ENCODE data around the gene YTHDF2. TPM values are rescaled to one million over a fixed set of nuclear protein-coding genes. Genes with fewer than 3 reads are reported as not detected.

The YTHDF2 gene
- total and polyA plus RNA-seq, 2 donors (not counting 1 experiment from before 2014, with no cell fraction given) = 26.3 to 58.8 TPM

GRCh38 chr1:28789412-28789811 lies 52.7 kb downstream of the YTHDF2 start:
- TF ChIP-seq CTCF (IDR thresholded peaks at IDR 0.05) (no peak), EZH2 (IDR thresholded peaks at IDR 0.05; ENCODE audit: borderline replicate concordance, insufficient read depth, low read depth, low read length, poor library complexity, severe bottlenecking) (no peak)
- no peak for DNase-seq
- no peaks in the 10 kb centered on the region for H3K9me3 Mint-ChIP-seq (ENCODE audit: insufficient read depth)
- ATAC-seq (ENCODE audit: low read depth) = no peak
- H3K27ac ChIP-seq (ENCODE audit: low read length in 2 of 2) = no peak overlapping the region
- CTCF ChIA-PET = no interaction called here
- H3K4me1 ChIP-seq (ENCODE audit: control insufficient read depth in 2 of 2, insufficient read depth in 2 of 2, low read length in 2 of 2) = peaks cover 4% of the 10 kb centered on the region in 2 donors
- no peak overlapping the region for H3K4me2 ChIP-seq (replicated peaks; ENCODE audit: low read depth, low read length, poor library complexity, severe bottlenecking)
- no peak overlapping the region for H3K4me3 Mint-ChIP-seq
- H3K9me3 ChIP-seq (ENCODE audit: control extremely low read depth in 1 of 3, control insufficient read depth in 2 of 3, insufficient read depth in 1 of 3, low read length in 2 of 3) = no peaks in the 10 kb centered on the region
- no peaks in the 10 kb centered on the region for H3K79me2 ChIP-seq (ENCODE audit: control insufficient read depth, insufficient read depth, low read length)
- no peaks in the 10 kb centered on the region for H3K27me3 ChIP-seq (replicated peaks in 1 of 4; ENCODE audit: control extremely low read depth in 1 of 4, control insufficient read depth in 3 of 4, insufficient read depth in 4 of 4, low read length in 3 of 4)
- H3K27ac Mint-ChIP-seq = no peak overlapping the region
- peaks cover 4% of the 10 kb centered on the region for H3K27me3 Mint-ChIP-seq
- H3K9ac ChIP-seq (ENCODE audit: low read length) = no peak overlapping the region
- intact Hi-C loops (cut with micrococcal nuclease) = loop anchor here (5.0 kb wide), 1 partner anchor 52 kb away; the partner anchor contains the start of gene YTHDF2
- no peak overlapping the region for H2AFZ ChIP-seq (ENCODE audit: insufficient read depth, low read depth, low read length, poor library complexity, severe bottlenecking)
- H3K4me3 ChIP-seq (ENCODE audit: control extremely low read depth in 1 of 5, extremely low read depth in 1 of 5, insufficient read depth in 1 of 5, low read depth in 2 of 5, low read length in 4 of 5) = no peak overlapping the region
- POLR2A ChIA-PET = no interaction called here
- 95% methylated on average over 9 of the region's 9 CpGs for WGBS (ENCODE audit: insufficient coverage)
- H3K36me3 ChIP-seq (replicated peaks in 1 of 2; ENCODE audit: control extremely low read depth in 1 of 2, control insufficient read depth in 1 of 2, extremely low read depth in 1 of 2, insufficient read depth in 2 of 2, low read length in 1 of 2) = no peaks in the 10 kb centered on the region
- H3K4me1 Mint-ChIP-seq = peaks cover 8% of the 10 kb centered on the region
- no peaks in the 10 kb centered on the region for H4K20me1 ChIP-seq (ENCODE audit: control insufficient read depth, insufficient read depth, low read length, poor library complexity, severe bottlenecking)

GRCh38 chr1:28789816-28790215 lies 53.1 kb downstream of the YTHDF2 start:
- TF ChIP-seq EZH2 (IDR thresholded peaks at IDR 0.05; ENCODE audit: borderline replicate concordance, insufficient read depth, low read depth, low read length, poor library complexity, severe bottlenecking) = no peak
- TF ChIP-seq CTCF (IDR thresholded peaks at IDR 0.05) = no peak
- Histone ChIP-seq H3K4me2 (replicated peaks; ENCODE audit: low read depth, low read length, poor library complexity, severe bottlenecking) (no peak overlapping the region), H3K9me3 (ENCODE audit: control extremely low read depth in 1 of 3, control insufficient read depth in 2 of 3, insufficient read depth in 1 of 3, low read length in 2 of 3) (no peaks in the 10 kb centered on the region), H2AFZ (ENCODE audit: insufficient read depth, low read depth, low read length, poor library complexity, severe bottlenecking) (no peak overlapping the region), H3K36me3 (replicated peaks in 1 of 2; ENCODE audit: control extremely low read depth in 1 of 2, control insufficient read depth in 1 of 2, extremely low read depth in 1 of 2, insufficient read depth in 2 of 2, low read length in 1 of 2) (no peaks in the 10 kb centered on the region), H3K27me3 (replicated peaks in 1 of 4; ENCODE audit: control extremely low read depth in 1 of 4, control insufficient read depth in 3 of 4, insufficient read depth in 4 of 4, low read length in 3 of 4) (no peaks in the 10 kb centered on the region), H3K4me1 (ENCODE audit: control insufficient read depth in 2 of 2, insufficient read depth in 2 of 2, low read length in 2 of 2) (peaks cover 4% of the 10 kb centered on the region in 2 donors), H3K27ac (ENCODE audit: low read length in 2 of 2) (no peak overlapping the region), H3K9ac (ENCODE audit: low read length) (no peak overlapping the region), H4K20me1 (ENCODE audit: control insufficient read depth, insufficient read depth, low read length, poor library complexity, severe bottlenecking) (no peaks in the 10 kb centered on the region), H3K4me3 (ENCODE audit: control extremely low read depth in 1 of 5, extremely low read depth in 1 of 5, insufficient read depth in 1 of 5, low read depth in 2 of 5, low read length in 4 of 5) (no peak overlapping the region), H3K79me2 (ENCODE audit: control insufficient read depth, insufficient read depth, low read length) (no peaks in the 10 kb centered on the region)
- 77% methylated on average over 4 of the region's 6 CpGs for WGBS (ENCODE audit: insufficient coverage)
- Mint-ChIP-seq H3K4me1 (peaks cover 8% of the 10 kb centered on the region), H3K27ac (no peak overlapping the region), H3K9me3 (ENCODE audit: insufficient read depth) (no peaks in the 10 kb centered on the region), H3K4me3 (no peak overlapping the region), H3K27me3 (peaks cover 4% of the 10 kb centered on the region)
- DNase-seq = no peak
- intact Hi-C loops (cut with micrococcal nuclease) = loop anchor here (5.0 kb wide), 1 partner anchor 53 kb away; the partner anchor contains the start of gene YTHDF2
- CTCF ChIA-PET = no interaction called here
- no peak for ATAC-seq (ENCODE audit: low read depth)
- POLR2A ChIA-PET = no interaction called here

Data from B cell (primary cell).